KOPT-K1 (cell line): Measurements from ENCODE around the gene CATSPERZ.

Experiments used
- H3K27ac ChIP-seq: fragments of 200-600 bp; sonication (generic); 2 replicates; pipeline ENCODE4 v1.5.1; 2016; ENCODE audit warnings: antibody characterized with exemption, mild to moderate bottlenecking, low read depth, low read length; ENCODE audit not compliant: poor library complexity, severe bottlenecking
- H3K36me3 ChIP-seq: fragments of 200-600 bp; sonication (generic); 2 replicates; pipeline ENCODE4 v1.5.1; 2017; ENCODE audit warnings: antibody characterized with exemption, mild to moderate bottlenecking, low read length, moderate library complexity; ENCODE audit not compliant: insufficient read depth
- H3K9me3 ChIP-seq: fragments of 200-600 bp; sonication (generic); 2 replicates; pipeline ENCODE4 v1.5.1; 2017; ENCODE audit warnings: antibody characterized with exemption, low read length, mild to moderate bottlenecking; ENCODE audit not compliant: insufficient read depth, poor library complexity, severe bottlenecking

Gene CATSPERZ, protein sequence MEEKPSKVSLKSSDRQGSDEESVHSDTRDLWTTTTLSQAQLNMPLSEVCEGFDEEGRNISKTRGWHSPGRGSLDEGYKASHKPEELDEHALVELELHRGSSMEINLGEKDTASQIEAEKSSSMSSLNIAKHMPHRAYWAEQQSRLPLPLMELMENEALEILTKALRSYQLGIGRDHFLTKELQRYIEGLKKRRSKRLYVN

DNA sequence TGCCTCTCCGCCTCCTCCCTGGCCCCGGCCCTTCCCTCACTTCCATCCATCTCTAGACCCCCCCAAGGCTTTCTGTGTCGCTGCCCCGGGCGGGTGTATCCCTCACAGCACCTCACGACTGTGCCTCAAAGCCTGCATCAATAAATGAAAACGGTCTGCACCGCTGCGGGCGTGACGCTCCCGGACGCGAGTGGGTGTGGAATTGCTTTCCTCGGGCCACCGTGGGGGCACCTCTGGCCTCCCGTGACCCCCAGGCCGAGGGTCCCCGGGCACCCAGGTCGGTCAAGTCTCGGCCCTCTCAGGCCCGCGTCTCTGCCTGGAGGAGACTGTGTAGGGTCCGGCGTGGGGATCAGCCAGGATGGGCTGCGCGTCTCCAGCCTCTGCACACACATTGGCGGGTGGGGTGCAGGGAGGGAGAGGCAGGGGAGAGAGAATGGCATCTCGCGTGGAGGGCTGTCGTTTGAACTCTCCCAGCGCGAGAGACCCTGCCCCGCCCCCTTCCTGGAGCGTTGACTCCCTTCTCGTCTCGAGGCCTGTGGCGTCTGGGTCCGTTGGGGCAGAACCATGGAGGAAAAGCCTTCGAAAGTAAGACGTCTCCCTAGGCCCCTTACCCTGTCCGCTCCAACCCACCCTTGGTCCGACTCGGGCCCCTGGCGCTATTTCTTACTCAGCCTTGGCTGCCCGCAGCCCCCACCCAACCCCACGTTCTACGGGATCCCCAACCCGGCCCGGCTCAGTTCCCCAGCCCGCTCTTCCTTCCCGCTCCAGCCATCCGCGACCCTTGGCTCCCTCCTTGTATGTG is at the start of gene CATSPERZ:
TSS of gene CATSPERZ (plus strand) at position 512 of the 802 bp plus-strand sequence. CDS start at position 565, 53 bp downstream.
- Histone ChIP-seq H3K36me3 (no peaks in the 10 kb centered on the region), H3K9me3 (no peaks in the 10 kb centered on the region), H3K27ac (no peak within 1 kb of the TSS)

DNA sequence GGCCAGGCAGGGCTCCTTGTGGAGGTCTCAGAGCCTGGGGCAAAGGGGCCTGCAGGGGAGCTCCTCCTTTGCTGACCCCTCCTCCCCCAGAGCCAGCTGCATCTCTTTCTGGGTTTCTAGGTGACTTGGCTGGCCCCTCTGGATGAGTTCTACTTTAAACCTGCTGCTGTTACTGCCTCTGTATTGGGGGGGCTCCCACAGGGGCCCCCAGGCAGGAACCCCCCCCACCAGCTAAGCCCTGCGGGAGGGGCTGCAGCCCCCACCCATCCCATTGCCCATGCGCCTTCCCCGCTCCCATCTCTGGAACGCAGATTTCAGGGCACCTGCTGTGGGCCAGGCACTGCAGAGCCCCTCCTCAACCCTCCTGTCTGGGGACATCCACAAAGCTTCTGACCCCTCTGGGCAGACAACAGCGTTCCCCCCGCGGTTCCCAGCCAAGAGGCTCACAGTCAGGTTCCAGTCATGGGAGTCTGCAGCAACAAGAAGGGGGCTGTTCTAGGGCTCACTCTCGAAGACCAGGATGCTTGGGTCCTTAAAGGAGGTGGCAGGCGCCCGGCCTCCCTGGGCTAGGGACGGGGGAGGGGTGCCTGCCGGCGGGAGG is 49.6 kb upstream of the CATSPERZ start:
- no peaks in the 10 kb centered on the region; the same call in 1 of the 2 replicates for H3K36me3 ChIP-seq
- H3K27ac ChIP-seq = peak overlapping the region; percentile 21
- no peaks in the 10 kb centered on the region for H3K9me3 ChIP-seq

- peaks cover under 1% of the 10 kb centered on the region; the same call in 1 of the 2 replicates for H3K36me3 ChIP-seq
- peak within 1 kb of the TSS; percentile 21 for H3K27ac ChIP-seq
- H3K9me3 ChIP-seq = no peaks in the 10 kb centered on the region
Measured at GRCh38 chr11:64251016-64251752, 49.0 kb upstream of the CATSPERZ start, which contains the start of gene PLCB3. Gene PLCB3 (plus strand): TSS chr11:64251530. CDS start chr11:64251650, 120 bp downstream.

- H3K27ac ChIP-seq = no peak overlapping the region
- no peaks in the 10 kb centered on the region for H3K9me3 ChIP-seq
- H3K36me3 ChIP-seq = peaks cover 6% of the 10 kb centered on the region; the same call in 1 of the 2 replicates
Measured at GRCh38 chr11:64251753-64252002, 48.5 kb upstream of the CATSPERZ start.

DNA sequence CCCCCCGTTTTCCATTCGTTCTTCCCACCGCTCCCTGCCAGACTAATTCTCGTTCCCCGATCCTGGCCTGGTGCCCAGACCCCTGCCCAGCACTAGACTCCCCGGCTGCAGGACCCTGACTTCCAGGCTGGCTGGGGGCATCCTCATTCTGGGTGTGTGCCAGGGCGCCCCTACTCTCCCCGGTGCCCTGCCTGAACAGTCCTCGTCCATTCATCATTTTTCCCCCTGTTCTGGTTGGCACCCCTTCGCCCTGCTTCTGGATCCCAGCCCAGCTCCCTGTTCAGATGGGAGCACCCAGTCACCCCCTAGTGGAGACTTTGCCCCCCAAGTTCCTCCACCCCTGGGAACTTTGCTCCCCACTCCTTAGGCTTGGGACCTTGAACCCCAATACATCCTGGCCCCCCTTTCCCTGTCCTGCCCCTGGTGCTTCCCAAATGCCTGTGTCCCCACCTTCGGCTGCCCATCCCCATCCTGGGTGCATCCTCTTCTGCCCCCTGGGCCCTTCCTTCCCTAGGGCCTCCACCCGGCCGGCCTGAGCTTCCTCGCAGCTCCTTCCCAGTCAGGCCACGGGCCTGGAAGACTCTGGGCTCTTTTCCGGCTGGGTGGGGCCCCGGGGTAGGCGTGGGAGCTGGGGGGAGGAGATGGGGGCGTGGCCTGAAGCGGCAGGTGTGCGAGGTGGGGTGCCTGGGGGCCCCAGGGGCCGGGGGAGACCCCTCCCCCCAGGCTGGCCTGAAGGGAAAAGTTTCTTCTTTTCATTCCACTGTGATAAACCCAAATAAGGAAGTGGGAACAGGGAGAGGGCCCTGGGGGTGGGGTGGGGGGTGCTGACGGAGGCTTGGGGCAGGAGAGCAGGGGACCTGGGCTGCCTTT is 47.9 kb upstream of the CATSPERZ start:
- peaks cover 7% of the 10 kb centered on the region; the same call in 1 of the 2 replicates for H3K36me3 ChIP-seq
- H3K27ac ChIP-seq = no peak overlapping the region
- no peaks in the 10 kb centered on the region for H3K9me3 ChIP-seq

- no peak overlapping the region for H3K27ac ChIP-seq
- H3K36me3 ChIP-seq = peaks cover 7% of the 10 kb centered on the region; the same call in 1 of the 2 replicates
- H3K9me3 ChIP-seq = no peaks in the 10 kb centered on the region
Measured at GRCh38 chr11:64253043-64253442, 47.1 kb upstream of the CATSPERZ start.

DNA sequence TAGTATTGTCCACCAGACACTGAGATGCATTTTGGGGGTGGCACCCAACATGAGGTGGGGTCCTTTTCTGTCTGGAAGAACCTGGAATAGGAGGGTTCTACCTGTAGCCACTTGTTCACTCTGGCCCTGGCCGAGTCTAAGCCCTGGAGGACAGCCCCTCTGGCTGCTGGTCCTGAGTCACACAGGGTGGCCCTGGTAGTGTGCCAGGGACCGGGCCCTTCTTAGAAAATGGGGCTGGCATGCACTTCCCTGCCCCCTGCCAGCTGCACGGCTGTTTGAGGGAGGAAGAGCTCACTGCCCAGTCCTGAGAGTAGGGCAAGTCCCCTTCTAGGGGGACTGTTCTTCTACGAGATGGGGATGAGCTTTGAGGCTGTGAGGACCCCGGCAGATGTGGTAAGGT is 46.7 kb upstream of the CATSPERZ start:
- H3K9me3 ChIP-seq = no peaks in the 10 kb centered on the region
- H3K36me3 ChIP-seq = peaks cover 10% of the 10 kb centered on the region; the same call in 1 of the 2 replicates
- H3K27ac ChIP-seq = no peak overlapping the region

- no peak overlapping the region for H3K27ac ChIP-seq
- peaks cover 14% of the 10 kb centered on the region; the same call in 1 of the 2 replicates for H3K36me3 ChIP-seq
- no peaks in the 10 kb centered on the region for H3K9me3 ChIP-seq
Measured at GRCh38 chr11:64254326-64254725, 45.8 kb upstream of the CATSPERZ start.

DNA sequence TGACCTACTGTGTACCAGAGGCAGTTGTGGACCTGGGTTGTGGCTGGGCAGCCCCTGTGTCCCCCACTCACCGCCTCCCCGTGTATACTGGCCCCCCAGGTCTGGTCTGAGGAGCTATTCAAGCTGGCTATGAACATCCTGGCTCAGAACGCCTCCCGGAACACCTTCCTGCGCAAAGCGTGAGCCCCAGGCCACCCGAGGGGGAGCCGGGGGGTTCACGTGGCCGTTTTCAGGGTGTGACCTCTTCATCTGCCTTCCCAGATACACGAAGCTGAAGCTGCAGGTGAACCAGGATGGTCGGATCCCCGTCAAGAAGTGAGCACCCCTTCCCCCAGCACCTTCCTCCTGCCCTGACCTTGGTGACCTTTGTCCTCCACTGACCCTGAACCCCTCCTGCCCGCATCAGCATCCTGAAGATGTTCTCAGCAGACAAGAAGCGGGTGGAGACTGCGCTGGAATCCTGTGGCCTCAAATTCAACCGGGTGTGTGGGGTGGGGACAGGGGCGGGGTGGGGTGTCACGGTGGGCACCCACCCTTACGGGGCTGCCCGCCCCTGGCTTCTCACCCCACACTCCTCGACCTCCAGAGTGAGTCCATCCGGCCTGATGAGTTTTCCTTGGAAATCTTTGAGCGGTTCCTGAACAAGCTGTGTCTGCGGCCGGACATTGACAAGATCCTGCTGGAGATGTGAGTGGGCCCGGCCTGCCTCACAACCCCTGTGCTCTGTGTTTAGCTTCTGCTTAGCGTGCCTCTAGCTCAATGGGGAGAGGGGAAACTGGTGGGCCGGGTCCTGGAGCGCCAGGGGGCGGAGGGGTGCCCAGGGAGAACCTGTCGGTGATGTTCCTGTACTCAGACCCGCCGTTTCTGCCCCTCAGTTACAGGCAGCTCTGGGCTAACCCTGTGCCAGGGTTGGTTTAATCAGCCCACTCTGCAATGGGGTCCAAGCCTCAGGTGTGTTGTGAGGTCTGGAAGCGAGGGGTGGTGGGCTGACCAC is 44.7 kb upstream of the CATSPERZ start:
- Histone ChIP-seq H3K27ac (no peak overlapping the region), H3K9me3 (no peaks in the 10 kb centered on the region), H3K36me3 (peaks cover 24% of the 10 kb centered on the region; the same call in 1 of the 2 replicates)

DNA sequence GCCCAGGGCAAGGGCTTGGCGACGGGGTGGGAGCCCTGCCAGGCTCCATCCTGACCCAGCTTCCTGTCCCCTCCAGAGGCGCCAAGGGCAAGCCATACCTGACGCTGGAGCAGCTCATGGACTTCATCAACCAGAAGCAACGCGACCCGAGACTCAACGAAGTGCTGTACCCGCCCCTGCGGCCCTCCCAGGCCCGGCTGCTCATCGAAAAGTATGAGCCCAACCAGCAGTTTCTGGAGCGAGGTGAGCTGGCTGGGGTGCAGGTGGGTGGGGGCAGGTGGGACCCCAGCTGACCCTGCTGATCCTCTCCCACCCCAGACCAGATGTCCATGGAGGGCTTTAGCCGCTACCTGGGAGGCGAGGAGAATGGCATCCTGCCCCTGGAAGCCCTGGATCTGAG is 43.9 kb upstream of the CATSPERZ start:
- no peaks in the 10 kb centered on the region for H3K9me3 ChIP-seq
- no peak overlapping the region for H3K27ac ChIP-seq
- H3K36me3 ChIP-seq = peaks cover 24% of the 10 kb centered on the region; the same call in 1 of the 2 replicates

DNA sequence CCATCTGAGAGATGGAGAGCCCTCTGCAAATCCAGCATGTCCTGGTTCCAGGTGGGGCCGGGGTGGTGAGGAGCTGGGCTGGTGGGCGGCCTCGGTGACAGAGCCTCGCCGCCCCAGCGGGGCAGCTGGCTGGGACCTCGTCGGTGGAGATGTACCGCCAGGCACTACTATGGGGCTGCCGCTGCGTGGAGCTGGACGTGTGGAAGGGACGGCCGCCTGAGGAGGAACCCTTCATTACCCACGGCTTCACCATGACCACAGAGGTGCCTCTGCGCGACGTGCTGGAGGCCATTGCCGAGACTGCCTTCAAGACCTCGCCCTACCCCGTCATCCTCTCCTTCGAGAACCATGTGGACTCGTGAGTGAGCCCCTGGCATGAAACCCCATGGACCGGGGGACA is 41.8 kb upstream of the CATSPERZ start:
- no peaks in the 10 kb centered on the region for H3K9me3 ChIP-seq
- peaks cover 24% of the 10 kb centered on the region; the same call in 1 of the 2 replicates for H3K36me3 ChIP-seq
- H3K27ac ChIP-seq = no peak overlapping the region

DNA sequence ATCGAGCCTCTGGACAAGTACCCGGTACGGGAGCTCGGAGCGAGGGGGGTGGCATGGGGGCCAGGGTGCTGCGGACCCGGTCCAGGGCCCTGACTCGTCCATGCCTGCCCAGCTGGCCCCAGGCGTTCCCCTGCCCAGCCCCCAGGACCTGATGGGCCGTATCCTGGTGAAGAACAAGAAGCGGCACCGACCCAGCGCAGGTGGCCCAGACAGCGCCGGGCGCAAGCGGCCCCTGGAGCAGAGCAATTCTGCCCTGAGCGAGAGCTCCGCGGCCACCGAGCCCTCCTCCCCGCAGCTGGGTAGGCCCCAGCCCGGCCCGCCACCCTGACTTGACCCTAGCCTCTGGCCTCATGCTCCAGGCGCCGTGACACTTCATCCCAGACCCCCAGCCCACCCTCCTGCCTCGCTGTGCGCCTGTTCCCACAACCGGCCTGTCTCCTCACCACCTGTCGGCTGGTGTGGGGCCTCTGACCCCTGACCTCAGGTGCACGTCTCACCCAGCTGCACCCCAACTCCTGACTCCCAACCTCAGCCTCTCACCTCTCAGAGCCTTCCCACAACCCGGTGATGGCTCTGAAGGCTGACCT is 41.1 kb upstream of the CATSPERZ start:
- Histone ChIP-seq H3K36me3 (peaks cover 24% of the 10 kb centered on the region; the same call in 1 of the 2 replicates), H3K9me3 (no peaks in the 10 kb centered on the region), H3K27ac (no peak overlapping the region)

DNA sequence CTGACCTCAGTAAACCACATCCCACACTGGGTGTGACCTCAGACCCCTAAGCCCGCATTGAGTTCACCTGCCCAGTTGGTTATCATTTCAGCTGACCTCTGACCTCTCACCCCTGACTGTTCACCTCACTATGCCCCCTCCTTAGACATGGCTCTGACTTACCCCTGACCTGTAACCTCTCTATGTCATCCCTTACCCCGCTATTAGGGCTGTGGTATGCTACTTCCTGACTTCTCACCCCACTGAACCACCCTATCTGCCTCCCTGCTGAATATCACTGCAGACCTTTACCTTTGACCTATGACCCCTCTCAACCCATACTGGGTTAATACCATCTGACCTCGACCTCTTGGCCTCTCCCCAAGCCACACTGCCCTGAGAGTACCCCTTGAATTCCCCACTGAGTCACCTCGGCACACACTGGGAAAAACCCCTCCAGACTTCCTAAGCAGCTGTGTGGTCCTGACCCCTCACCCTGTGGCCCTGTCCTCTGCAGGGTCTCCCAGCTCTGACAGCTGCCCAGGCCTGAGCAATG is 40.6 kb upstream of the CATSPERZ start:
- Histone ChIP-seq H3K27ac (no peak overlapping the region), H3K9me3 (no peaks in the 10 kb centered on the region), H3K36me3 (peaks cover 24% of the 10 kb centered on the region; the same call in 1 of the 2 replicates)
